ELR (cell line): ENCODE measurements around the gene TPM3.
A peak's percentile ranks its signal among the peaks of the same experiment; 100 is the strongest.

Experiments used
- DNase-seq: peaks from one replicate; pipeline ENCODE4 v3.0.0-alpha.2; 2015; ENCODE audit warnings: low read depth

The TPM3 gene

DNA sequence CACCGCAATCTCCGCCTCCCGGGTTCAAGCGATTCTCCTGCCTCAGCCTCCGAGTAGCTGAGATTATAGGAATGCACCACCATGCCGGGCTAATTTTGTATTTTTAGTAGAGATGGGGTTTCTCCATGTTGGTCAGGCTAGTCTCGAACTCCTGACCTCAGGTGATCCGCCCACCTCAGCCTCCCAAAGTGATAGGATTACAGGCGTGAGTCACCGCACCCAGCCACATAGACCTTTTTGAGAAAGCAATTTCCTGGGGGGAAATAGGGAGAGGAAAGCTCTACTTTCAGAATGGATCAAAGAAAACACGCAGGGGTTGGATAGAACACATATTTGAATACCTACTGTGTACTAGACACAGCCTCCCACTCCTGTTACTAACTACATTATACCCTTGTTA lies 13.9 kb upstream of the TPM3 start:
- DNase-seq = peak; percentile 23

GRCh38 chr1:154199563-154199879 lies 7.6 kb upstream of the TPM3 start:
- peak; percentile 45 for DNase-seq

- DNase-seq = peak; percentile 76
These were observed 7.1 kb upstream of the TPM3 start for GRCh38 chr1:154198756-154199562.

DNA sequence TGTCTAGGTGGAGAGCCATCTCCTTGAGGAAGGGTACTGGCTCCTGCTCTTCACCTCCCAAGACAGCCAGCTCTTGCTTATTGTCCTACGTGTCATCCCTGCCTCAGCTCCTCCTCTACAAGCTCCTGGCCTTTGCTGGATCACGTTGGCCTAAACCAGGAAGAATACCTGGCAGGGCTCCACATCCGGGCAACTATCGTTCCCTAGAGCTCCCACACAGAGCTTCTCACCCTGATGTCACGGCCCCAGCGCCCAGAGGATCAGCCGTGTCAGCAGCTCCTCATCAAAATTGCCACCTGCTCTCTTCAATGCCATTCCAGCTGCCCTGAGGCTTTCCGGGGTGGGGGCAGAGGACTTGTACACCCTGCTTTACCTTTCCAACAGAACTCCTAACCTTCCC lies 1.9 kb upstream of the TPM3 start:
- DNase-seq = peak; percentile 29

GRCh38 chr1:154192476-154192875 lies 576 bp upstream of the TPM3 start:
- DNase-seq = no peak

GRCh38 chr1:154190550-154190949 lies 1.4 kb downstream of the TPM3 start:
- DNase-seq = no peak

GRCh38 chr1:154186852-154187501 lies 4.9 kb downstream of the TPM3 start:
- DNase-seq = no peak

GRCh38 chr1:154186177-154186576 lies 5.7 kb downstream of the TPM3 start:
- peak; percentile 53 for DNase-seq

DNA sequence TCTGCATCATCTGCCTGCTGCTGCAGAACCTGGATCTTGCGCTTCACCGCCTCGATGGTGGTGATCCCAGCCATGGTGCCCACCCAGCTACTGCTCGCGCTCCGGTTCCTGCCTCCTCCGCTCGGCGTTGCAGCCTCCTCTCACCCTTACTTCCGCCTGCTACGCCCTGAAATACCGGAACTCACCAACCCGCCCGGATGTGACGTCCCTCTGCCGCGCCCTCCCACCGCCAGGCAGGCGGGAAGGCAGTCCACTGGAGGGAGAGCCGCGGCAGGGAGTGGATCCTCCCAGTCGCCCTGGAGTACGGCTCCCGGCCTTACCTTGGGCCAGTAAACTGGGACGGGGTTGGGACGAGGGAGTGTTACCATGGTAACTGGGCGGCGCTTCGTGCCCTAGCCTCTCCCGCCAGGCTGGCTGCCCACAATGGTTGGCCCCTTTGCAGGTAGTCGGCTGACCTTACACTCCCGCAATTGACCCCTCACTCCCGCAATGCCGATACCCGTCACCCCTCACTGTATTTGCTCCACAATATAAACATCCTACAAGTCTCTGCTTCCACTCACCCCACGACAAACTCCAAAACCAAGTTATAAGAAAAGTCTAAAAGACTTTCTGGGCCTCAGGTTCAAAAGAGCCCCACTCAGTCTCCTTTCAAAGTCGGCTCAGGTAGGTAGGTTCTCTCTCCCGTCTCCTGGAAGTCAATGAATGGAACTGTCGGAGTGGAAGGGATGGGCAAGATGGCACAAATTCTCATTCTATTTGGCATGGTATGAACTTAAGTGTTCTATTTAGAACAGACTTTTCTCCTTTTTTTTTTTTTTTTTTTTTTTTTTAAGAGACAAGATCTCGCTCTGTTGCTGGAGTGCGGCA lies 8.6 kb downstream of the TPM3 start:
- peak; percentile 99 for DNase-seq

DNA sequence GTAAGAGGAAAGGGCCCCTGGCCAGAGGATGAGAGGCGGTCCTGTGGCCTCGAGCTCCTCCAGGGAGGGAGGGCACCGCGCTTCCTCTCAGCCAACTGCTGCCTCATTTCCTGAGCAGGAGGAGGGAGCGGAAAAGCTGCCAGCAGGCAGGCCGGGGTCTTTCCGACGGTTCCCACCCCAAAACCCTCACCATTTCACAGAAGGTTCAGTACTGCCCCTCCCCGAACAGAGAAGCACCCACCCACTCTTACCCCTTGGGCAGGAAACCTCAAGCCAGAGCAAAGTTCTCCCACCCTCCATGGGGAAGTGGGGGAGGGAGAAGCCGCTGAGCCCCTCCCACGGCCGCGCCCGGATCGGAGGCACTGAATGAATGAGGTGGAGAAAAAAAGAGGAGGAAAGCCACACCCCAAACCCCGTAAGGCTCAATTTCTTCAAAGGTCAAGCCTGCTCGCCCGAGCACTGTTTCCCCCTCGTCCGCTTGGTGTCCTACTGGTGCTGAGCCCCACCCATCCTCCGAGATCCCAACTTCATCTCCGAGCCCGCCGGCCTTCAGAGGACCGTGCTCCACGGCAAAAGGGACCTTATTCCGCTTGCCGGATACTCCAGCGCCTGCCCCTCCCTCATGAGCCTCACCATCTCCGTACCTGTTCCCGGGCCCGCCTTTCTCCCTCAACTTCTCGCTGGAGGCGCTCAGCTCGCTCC lies 9.4 kb downstream of the TPM3 start:
- peak; percentile 85 for DNase-seq

GRCh38 chr1:154181944-154182343 lies 10.0 kb downstream of the TPM3 start:
- DNase-seq = no peak

GRCh38 chr1:154179946-154180687 lies 11.8 kb downstream of the TPM3 start:
- DNase-seq = no peak

GRCh38 chr1:154178911-154179811 lies 12.7 kb downstream of the TPM3 start:
- DNase-seq = no peak

DNA sequence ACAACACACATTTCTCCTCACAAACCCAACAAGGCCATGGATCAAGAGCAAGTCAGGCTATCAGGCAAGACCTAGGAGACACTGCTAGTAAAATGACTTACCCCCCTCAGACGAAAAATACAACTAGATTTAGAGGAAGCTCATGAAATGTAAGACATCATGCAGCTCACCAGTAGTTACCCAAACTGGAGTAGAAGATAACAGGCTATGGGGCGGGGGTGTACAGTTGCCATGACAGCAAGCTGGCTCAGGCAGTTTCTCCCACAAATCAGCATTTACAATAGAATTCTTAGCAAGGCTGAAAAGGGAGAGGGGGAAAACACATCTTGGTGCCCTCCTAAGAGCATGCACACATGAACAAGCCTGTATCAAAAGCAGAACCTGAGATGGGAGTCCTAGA lies 13.9 kb downstream of the TPM3 start:
- no peak for DNase-seq

DNA sequence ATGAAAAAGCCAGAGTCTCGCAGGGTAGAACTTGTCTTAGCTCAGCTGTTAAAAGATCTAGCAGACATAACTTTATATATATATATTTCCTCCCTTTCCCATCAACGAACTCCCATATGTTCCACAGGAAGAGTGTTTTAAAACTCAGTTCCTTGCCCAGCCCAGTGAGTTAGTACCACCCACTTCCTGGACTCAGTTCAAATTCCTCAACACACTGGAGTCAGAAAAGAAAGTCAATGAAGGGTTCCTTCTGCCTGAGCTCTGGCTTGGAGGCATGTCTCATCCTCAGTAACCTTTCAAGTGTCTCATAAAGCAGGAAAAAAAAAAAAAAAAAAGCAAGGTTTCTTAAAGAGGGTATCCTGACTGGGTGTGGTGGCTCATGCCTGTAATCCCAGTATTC lies 15.6 kb downstream of the TPM3 start:
- peak; percentile 84 for DNase-seq

- DNase-seq = no peak
These were observed 17.2 kb downstream of the TPM3 start for GRCh38 chr1:154174654-154175053.

DNA sequence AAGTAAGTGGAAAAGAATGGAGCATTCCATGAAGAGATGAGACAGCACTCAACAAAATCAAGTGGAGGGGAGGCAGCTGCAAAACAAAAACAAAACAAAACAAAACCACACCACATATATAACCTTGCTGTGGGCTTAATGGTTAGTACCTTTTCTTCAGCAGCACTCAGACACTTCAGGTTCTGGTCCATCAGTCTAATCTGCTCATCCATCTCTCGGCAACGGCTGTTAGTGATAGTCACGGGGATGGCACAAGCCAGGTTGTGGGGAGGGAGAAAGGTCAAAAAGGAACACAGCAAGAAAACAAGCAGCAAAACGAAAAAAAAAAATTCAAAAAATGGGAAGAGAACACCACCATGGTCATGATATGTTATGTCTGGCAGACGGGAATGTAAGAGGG lies 20.0 kb downstream of the TPM3 start:
- no peak for DNase-seq

- no peak for DNase-seq
These were observed 20.7 kb downstream of the TPM3 start for GRCh38 chr1:154171223-154171583.

GRCh38 chr1:154170547-154171222 lies 21.2 kb downstream of the TPM3 start:
- peak; percentile 29 for DNase-seq

DNA sequence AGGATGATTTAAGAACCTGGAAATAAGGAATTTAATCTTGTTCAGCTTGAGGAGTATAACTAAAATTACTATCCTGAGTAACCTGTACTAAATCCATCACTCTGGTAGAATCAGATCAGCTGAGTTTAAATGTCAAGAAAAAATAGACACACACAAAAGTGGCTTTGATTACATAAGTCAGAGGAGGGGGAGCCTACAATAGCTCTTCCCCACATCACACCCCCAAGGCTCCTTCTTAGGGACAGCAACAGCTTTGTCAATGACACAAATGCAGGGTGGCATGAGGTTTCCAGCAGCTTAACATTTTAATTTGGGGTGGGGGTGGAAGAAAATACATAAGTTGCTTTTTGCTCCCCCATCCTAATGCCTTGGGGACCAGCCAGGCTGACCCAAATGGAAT lies 24.4 kb downstream of the TPM3 start:
- DNase-seq = no peak
